Measurements from ENCODE around the gene CLDN6. TPM values are rescaled to one million over a fixed set of nuclear protein-coding genes. Genes with fewer than 3 reads are reported as not detected.

The CLDN6 gene
- total and polyA plus RNA-seq, 9 of the 15 experiments (the other 6 are each of a cell fraction or from before 2014, with no cell fraction given) = 0.22 to 0.75 (median 0.38) TPM; not detected in 3

GRCh38 chr16:3003582-3004270, 14.3 kb downstream of the CLDN6 start (continued):
- TF ChIP-seq ZNF277 (CRISPR knock-in tag; IDR thresholded peaks at IDR 0.05; ENCODE audit: borderline replicate concordance) = no peak
- TF ChIP-seq TCF7L2 (IDR thresholded peaks at IDR 0.05; ENCODE audit: low read depth, low read length) = no peak
- no peak for TF ChIP-seq ZSCAN29 (IDR thresholded peaks at IDR 0.05)
- TF ChIP-seq ARID3A (IDR thresholded peaks at IDR 0.05; ENCODE audit: borderline replicate concordance, low read depth, low read length) = no peak; the same call in 1 of the 2 replicates
- TF ChIP-seq TSC22D4 (tag; IDR thresholded peaks at IDR 0.05) = no peak
- TF ChIP-seq DMBX1 (CRISPR knock-in tag; IDR thresholded peaks at IDR 0.05; ENCODE audit: borderline replicate concordance) = no peak
- TF ChIP-seq, protein P1, sequence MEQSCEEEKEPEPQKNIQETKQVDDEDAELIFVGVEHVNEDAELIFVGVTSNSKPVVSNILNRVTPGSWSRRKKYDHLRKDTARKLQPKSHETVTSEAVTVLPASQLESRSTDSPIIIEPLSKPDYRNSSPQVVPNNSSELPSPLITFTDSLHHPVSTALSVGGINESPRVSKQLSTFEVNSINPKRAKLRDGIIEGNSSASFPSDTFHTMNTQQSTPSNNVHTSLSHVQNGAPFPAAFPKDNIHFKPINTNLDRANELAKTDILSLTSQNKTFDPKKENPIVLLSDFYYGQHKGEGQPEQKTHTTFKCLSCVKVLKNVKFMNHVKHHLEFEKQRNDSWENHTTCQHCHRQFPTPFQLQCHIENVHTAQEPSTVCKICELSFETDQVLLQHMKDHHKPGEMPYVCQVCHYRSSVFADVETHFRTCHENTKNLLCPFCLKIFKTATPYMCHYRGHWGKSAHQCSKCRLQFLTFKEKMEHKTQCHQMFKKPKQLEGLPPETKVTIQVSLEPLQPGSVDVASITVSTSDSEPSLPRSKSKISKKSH (CRISPR knock-in tag; IDR thresholded peaks at IDR 0.05) = no peak
- no peak for TF ChIP-seq ETS1 (conservative IDR thresholded peaks at IDR 0.05; ENCODE audit: control insufficient read depth, low read depth, low read length)
- no peak for TF ChIP-seq HMG20B (CRISPR knock-in tag; IDR thresholded peaks at IDR 0.05)
- TF ChIP-seq, protein P2, sequence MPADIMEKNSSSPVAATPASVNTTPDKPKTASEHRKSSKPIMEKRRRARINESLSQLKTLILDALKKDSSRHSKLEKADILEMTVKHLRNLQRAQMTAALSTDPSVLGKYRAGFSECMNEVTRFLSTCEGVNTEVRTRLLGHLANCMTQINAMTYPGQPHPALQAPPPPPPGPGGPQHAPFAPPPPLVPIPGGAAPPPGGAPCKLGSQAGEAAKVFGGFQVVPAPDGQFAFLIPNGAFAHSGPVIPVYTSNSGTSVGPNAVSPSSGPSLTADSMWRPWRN (IDR thresholded peaks at IDR 0.05; ENCODE audit: low read depth) = no peak
- TF ChIP-seq, protein P3, sequence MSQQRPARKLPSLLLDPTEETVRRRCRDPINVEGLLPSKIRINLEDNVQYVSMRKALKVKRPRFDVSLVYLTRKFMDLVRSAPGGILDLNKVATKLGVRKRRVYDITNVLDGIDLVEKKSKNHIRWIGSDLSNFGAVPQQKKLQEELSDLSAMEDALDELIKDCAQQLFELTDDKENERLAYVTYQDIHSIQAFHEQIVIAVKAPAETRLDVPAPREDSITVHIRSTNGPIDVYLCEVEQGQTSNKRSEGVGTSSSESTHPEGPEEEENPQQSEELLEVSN (IDR thresholded peaks at IDR 0.05; ENCODE audit: borderline replicate concordance in 1 of 2, extremely low read depth in 1 of 2, insufficient read depth in 1 of 2, insufficient read length in 1 of 2, low read depth in 1 of 2, low read length in 1 of 2, poor library complexity in 1 of 2, severe bottlenecking in 1 of 2) = peak; percentile 11 to 60
- no peak; the same call in 1 of the 2 replicates for TF ChIP-seq RAD51 (IDR thresholded peaks at IDR 0.05; ENCODE audit: borderline replicate concordance, low read depth)
- TF ChIP-seq, protein P4, sequence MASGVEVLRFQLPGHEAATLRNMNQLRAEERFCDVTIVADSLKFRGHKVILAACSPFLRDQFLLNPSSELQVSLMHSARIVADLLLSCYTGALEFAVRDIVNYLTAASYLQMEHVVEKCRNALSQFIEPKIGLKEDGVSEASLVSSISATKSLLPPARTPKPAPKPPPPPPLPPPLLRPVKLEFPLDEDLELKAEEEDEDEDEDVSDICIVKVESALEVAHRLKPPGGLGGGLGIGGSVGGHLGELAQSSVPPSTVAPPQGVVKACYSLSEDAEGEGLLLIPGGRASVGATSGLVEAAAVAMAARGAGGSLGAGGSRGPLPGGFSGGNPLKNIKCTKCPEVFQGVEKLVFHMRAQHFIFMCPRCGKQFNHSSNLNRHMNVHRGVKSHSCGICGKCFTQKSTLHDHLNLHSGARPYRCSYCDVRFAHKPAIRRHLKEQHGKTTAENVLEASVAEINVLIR (CRISPR knock-in tag; IDR thresholded peaks at IDR 0.05) = no peak
- peak; percentile 73 for TF ChIP-seq SMC3 (conservative IDR thresholded peaks at IDR 0.05; ENCODE audit: insufficient read depth, low read depth, low read length)
- no peak for TF ChIP-seq GTF2A2 (tag; IDR thresholded peaks at IDR 0.05)
- TF ChIP-seq NR3C1 (CRISPR knock-in tag; IDR thresholded peaks at IDR 0.05) = no peak

Data from K562 (cell line).